ENCODE measurements around the gene FSTL1.
A peak's percentile ranks its signal among the peaks of the same experiment; 100 is the strongest.

The FSTL1 gene

GRCh38 chr3:120475722-120476377 is 25.1 kb upstream of the FSTL1 start:
- in situ Hi-C loops (cut with HindIII; ENCODE audit: low pct_unique_long_range_greater_than_20kb, low sequenced_read_pairs): no loop called here
- TF ChIP-seq JUND (IDR thresholded peaks at IDR 0.05; ENCODE audit: low read depth): no peak
- DNase-seq (ENCODE audit: low read depth in 1 of 2, low spot score in 1 of 2): no peak

- in situ Hi-C loops (cut with HindIII; ENCODE audit: low pct_unique_long_range_greater_than_20kb, low sequenced_read_pairs): no loop called here
- DNase-seq (ENCODE audit: low read depth in 1 of 2, low spot score in 1 of 2): no peak
- no peak for TF ChIP-seq JUND (IDR thresholded peaks at IDR 0.05; ENCODE audit: low read depth)
Measured at GRCh38 chr3:120473896-120474675, 23.3 kb upstream of the FSTL1 start.

GRCh38 chr3:120473389-120473788 is 22.6 kb upstream of the FSTL1 start:
- in situ Hi-C loops (cut with HindIII; ENCODE audit: low pct_unique_long_range_greater_than_20kb, low sequenced_read_pairs): no loop called here
- no peak for TF ChIP-seq JUND (IDR thresholded peaks at IDR 0.05; ENCODE audit: low read depth)
- no peak for DNase-seq (ENCODE audit: low read depth in 1 of 2, low spot score in 1 of 2)

- in situ Hi-C loops (cut with HindIII; ENCODE audit: low pct_unique_long_range_greater_than_20kb, low sequenced_read_pairs): no loop called here
- no peak for TF ChIP-seq JUND (IDR thresholded peaks at IDR 0.05; ENCODE audit: low read depth)
- no peak for DNase-seq (ENCODE audit: low read depth in 1 of 2, low spot score in 1 of 2)
Measured at GRCh38 chr3:120472121-120472844, 21.5 kb upstream of the FSTL1 start.

GRCh38 chr3:120471643-120472042 is 20.9 kb upstream of the FSTL1 start:
- no peak for TF ChIP-seq JUND (IDR thresholded peaks at IDR 0.05; ENCODE audit: low read depth)
- in situ Hi-C loops (cut with HindIII; ENCODE audit: low pct_unique_long_range_greater_than_20kb, low sequenced_read_pairs): no loop called here
- DNase-seq (ENCODE audit: low read depth in 1 of 2, low spot score in 1 of 2): no peak

- in situ Hi-C loops (cut with HindIII; ENCODE audit: low pct_unique_long_range_greater_than_20kb, low sequenced_read_pairs): no loop called here
- TF ChIP-seq JUND (IDR thresholded peaks at IDR 0.05; ENCODE audit: low read depth): no peak
- DNase-seq (ENCODE audit: low read depth in 1 of 2, low spot score in 1 of 2): no peak
Measured at GRCh38 chr3:120470870-120471269, 20.1 kb upstream of the FSTL1 start.

GRCh38 chr3:120469882-120470301 is 19.1 kb upstream of the FSTL1 start:
- no peak for TF ChIP-seq JUND (IDR thresholded peaks at IDR 0.05; ENCODE audit: low read depth)
- in situ Hi-C loops (cut with HindIII; ENCODE audit: low pct_unique_long_range_greater_than_20kb, low sequenced_read_pairs): no loop called here
- DNase-seq (ENCODE audit: low read depth in 1 of 2, low spot score in 1 of 2): no peak

GRCh38 chr3:120469440-120469839 is 18.6 kb upstream of the FSTL1 start:
- TF ChIP-seq JUND (IDR thresholded peaks at IDR 0.05; ENCODE audit: low read depth): peak; percentile 82
- peak in 1 of 2 experiments; percentile 88 for DNase-seq (ENCODE audit: low read depth in 1 of 2, low spot score in 1 of 2)
- in situ Hi-C loops (cut with HindIII; ENCODE audit: low pct_unique_long_range_greater_than_20kb, low sequenced_read_pairs): no loop called here

GRCh38 chr3:120468635-120469295 is 18.0 kb upstream of the FSTL1 start:
- TF ChIP-seq JUND (IDR thresholded peaks at IDR 0.05; ENCODE audit: low read depth): no peak
- peak in 1 of 2 experiments; percentile 33 for DNase-seq (ENCODE audit: low read depth in 1 of 2, low spot score in 1 of 2)
- in situ Hi-C loops (cut with HindIII; ENCODE audit: low pct_unique_long_range_greater_than_20kb, low sequenced_read_pairs): no loop called here

GRCh38 chr3:120462409-120462959 is 11.7 kb upstream of the FSTL1 start:
- TF ChIP-seq JUND (IDR thresholded peaks at IDR 0.05; ENCODE audit: low read depth): no peak
- in situ Hi-C loops (cut with HindIII; ENCODE audit: low pct_unique_long_range_greater_than_20kb, low sequenced_read_pairs): no loop called here
- DNase-seq (ENCODE audit: low read depth in 1 of 2, low spot score in 1 of 2): no peak

GRCh38 chr3:120461416-120461815 is 10.6 kb upstream of the FSTL1 start:
- TF ChIP-seq JUND (IDR thresholded peaks at IDR 0.05; ENCODE audit: low read depth): no peak
- DNase-seq (ENCODE audit: low read depth in 1 of 2, low spot score in 1 of 2): no peak
- in situ Hi-C loops (cut with HindIII; ENCODE audit: low pct_unique_long_range_greater_than_20kb, low sequenced_read_pairs): no loop called here

GRCh38 chr3:120460862-120461261 is 10.1 kb upstream of the FSTL1 start:
- in situ Hi-C loops (cut with HindIII; ENCODE audit: low pct_unique_long_range_greater_than_20kb, low sequenced_read_pairs): no loop called here
- DNase-seq (ENCODE audit: low read depth in 1 of 2, low spot score in 1 of 2): no peak
- TF ChIP-seq JUND (IDR thresholded peaks at IDR 0.05; ENCODE audit: low read depth): no peak

All from T47D (cell line).